Suprapubic skin (tissue), 3 donors: ENCODE measurements around the gene AMMECR1L.

Experiments used
- POLR2AphosphoS5 ChIP-seq, 3 donors: sonication (generic); formaldehyde crosslinking; IDR thresholded peaks; one replicate each; pipeline ENCODE4 v1.6.1; 2017; ENCODE audit warnings: antibody characterized with exemption in 3 of 3
- TF ChIP-seq, protein P1 (sequence below), 2 donors: fragments of 200-600 bp in 1 of 2; fragments of 450-650 bp in 1 of 2; sonication (generic) in 1 of 2; IDR thresholded peaks; one replicate each; pipeline ENCODE4 v1.5.1; 2016 to 2019; ENCODE audit warnings: antibody characterized with exemption in 2 of 2, mild to moderate bottlenecking in 1 of 2, moderate library complexity in 1 of 2

DNA sequence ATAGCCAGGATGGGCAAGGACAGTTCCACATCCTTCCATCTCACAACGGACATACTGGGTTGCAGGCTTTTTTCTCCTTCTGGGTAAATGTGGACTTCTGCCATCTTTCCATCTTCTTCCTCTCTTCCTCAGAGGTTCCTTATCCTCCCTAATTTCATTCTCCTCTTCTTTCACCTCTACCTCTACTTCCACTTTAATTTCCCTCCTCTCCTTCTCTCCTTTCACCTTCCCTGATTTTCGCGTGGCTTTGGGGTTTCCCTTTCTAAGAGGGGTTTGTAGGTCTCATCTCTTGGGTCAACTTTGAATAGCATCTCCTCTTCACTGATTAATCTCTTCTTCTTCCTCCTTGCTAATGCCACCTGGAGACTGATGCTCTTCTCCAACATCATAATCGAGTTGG lies 44.9 kb downstream of the AMMECR1L start:
- TF ChIP-seq, protein P1, sequence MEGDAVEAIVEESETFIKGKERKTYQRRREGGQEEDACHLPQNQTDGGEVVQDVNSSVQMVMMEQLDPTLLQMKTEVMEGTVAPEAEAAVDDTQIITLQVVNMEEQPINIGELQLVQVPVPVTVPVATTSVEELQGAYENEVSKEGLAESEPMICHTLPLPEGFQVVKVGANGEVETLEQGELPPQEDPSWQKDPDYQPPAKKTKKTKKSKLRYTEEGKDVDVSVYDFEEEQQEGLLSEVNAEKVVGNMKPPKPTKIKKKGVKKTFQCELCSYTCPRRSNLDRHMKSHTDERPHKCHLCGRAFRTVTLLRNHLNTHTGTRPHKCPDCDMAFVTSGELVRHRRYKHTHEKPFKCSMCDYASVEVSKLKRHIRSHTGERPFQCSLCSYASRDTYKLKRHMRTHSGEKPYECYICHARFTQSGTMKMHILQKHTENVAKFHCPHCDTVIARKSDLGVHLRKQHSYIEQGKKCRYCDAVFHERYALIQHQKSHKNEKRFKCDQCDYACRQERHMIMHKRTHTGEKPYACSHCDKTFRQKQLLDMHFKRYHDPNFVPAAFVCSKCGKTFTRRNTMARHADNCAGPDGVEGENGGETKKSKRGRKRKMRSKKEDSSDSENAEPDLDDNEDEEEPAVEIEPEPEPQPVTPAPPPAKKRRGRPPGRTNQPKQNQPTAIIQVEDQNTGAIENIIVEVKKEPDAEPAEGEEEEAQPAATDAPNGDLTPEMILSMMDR (IDR thresholded peaks at IDR 0.05): no peak
- no peak for TF ChIP-seq POLR2AphosphoS5 (IDR thresholded peaks at IDR 0.05)
